T-helper 1 cell treated with Interleukin-12 subunit alpha and Interleukin-12 subunit beta and Interleukin-4 antibody, amounts not matched to agents 30 μg/mL and 1 μg/mL, for 36 hours (primary cell): ENCODE measurements around the gene PRR5.
"Not testable (repeated sequence)": the region's sequence is repeated elsewhere in the genome, so short reads cannot be mapped to it uniquely, and the experiment has no call there.

Source experiments
- H3K27ac Mint-ChIP-seq: one replicate; pipeline ENCODE4 v1.8.0; 2021; ENCODE audit warnings: mild to moderate bottlenecking, mixed read lengths
- H3K27me3 Mint-ChIP-seq: one replicate; pipeline ENCODE4 v1.8.0; 2021; ENCODE audit warnings: low read depth, mixed read lengths
- H3K36me3 Mint-ChIP-seq: one replicate; pipeline ENCODE4 v1.8.0; 2021; ENCODE audit warnings: low read depth, mixed read lengths
- H3K4me1 Mint-ChIP-seq: one replicate; pipeline ENCODE4 v1.8.0; 2021; ENCODE audit warnings: low read depth, mixed read lengths
- H3K4me3 Mint-ChIP-seq: one replicate; pipeline ENCODE4 v1.8.0; 2021; ENCODE audit warnings: mild to moderate bottlenecking, moderate library complexity, mixed read lengths
- H3K9me3 Mint-ChIP-seq: one replicate; pipeline ENCODE4 v1.8.0; 2021; ENCODE audit warnings: mixed read lengths

PRR5 gene

DNA sequence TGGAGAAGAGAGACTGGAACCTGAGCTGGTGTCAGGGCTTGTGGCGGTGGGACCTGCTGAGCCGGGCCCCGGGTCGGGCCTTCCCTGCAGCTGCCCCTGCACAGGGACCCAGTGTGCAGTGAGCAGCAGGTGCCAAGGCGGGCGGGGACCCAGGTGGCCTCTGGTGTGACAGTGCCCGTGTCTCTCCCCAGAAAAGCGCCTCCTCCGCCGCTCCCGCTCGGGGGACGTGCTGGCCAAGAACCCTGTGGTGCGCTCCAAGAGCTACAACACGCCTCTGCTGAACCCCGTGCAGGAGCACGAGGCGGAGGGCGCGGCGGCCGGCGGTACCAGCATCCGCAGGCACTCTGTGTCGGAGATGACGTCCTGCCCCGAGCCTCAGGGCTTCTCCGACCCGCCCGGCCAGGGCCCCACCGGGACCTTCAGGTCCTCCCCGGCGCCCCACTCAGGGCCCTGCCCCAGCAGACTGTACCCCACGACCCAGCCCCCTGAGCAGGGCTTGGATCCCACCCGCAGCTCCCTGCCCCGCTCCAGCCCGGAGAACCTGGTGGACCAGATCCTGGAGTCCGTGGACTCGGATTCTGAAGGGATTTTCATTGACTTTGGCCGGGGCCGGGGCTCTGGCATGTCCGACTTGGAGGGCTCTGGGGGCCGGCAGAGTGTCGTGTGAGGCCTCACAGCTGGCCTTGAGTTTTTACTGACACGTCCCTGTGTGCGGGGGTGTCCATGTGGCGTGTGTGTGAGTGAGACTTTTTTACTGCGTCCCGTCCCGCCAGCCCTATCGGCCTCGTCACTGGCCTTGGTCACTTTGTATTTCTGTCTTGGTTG is 34.8 kb downstream of the PRR5 start:
- no peaks in the 10 kb centered on the region for H3K36me3 Mint-ChIP-seq
- peaks cover 3% of the 10 kb centered on the region for H3K4me1 Mint-ChIP-seq
- no peak overlapping the region for H3K27ac Mint-ChIP-seq
- H3K4me3 Mint-ChIP-seq: no peak overlapping the region
- H3K27me3 Mint-ChIP-seq: no peaks in the 10 kb centered on the region
- H3K9me3 Mint-ChIP-seq: no peaks in the 10 kb centered on the region

GRCh38 chr22:44737406-44738346 is 35.7 kb downstream of the PRR5 start:
- H3K4me3 Mint-ChIP-seq: no peak overlapping the region
- no peak overlapping the region for H3K27ac Mint-ChIP-seq
- no peaks in the 10 kb centered on the region for H3K9me3 Mint-ChIP-seq
- peaks cover 3% of the 10 kb centered on the region for H3K4me1 Mint-ChIP-seq
- no peaks in the 10 kb centered on the region for H3K27me3 Mint-ChIP-seq
- no peaks in the 10 kb centered on the region for H3K36me3 Mint-ChIP-seq

GRCh38 chr22:44738347-44738715 is 36.3 kb downstream of the PRR5 start:
- Mint-ChIP-seq H3K36me3 (no peaks in the 10 kb centered on the region), H3K27me3 (no peaks in the 10 kb centered on the region), H3K4me3 (no peak overlapping the region), H3K27ac (no peak overlapping the region), H3K9me3 (no peaks in the 10 kb centered on the region), H3K4me1 (peaks cover 3% of the 10 kb centered on the region)

- H3K27me3 Mint-ChIP-seq: no peaks in the 10 kb centered on the region
- no peak overlapping the region for H3K27ac Mint-ChIP-seq
- H3K36me3 Mint-ChIP-seq: no peaks in the 10 kb centered on the region
- peaks cover 3% of the 10 kb centered on the region for H3K4me1 Mint-ChIP-seq
- H3K9me3 Mint-ChIP-seq: no peaks in the 10 kb centered on the region
- no peak overlapping the region for H3K4me3 Mint-ChIP-seq
Observed at GRCh38 chr22:44739024-44739423, 37.0 kb downstream of the PRR5 start.

- H3K27ac Mint-ChIP-seq, H3K27me3 Mint-ChIP-seq, H3K4me3 Mint-ChIP-seq, H3K4me1 Mint-ChIP-seq, H3K36me3 Mint-ChIP-seq, H3K9me3 Mint-ChIP-seq: not testable (repeated sequence)
Observed at GRCh38 chr22:44739666-44740065, 37.7 kb downstream of the PRR5 start.

- H3K9me3 Mint-ChIP-seq: no peaks in the 10 kb centered on the region
- H3K4me1 Mint-ChIP-seq: peaks cover 3% of the 10 kb centered on the region
- H3K36me3 Mint-ChIP-seq: no peaks in the 10 kb centered on the region
- peaks cover 4% of the 10 kb centered on the region for H3K27me3 Mint-ChIP-seq
- no peak overlapping the region for H3K27ac Mint-ChIP-seq
- no peak overlapping the region for H3K4me3 Mint-ChIP-seq
Observed at GRCh38 chr22:44740307-44740706, 38.3 kb downstream of the PRR5 start.

DNA sequence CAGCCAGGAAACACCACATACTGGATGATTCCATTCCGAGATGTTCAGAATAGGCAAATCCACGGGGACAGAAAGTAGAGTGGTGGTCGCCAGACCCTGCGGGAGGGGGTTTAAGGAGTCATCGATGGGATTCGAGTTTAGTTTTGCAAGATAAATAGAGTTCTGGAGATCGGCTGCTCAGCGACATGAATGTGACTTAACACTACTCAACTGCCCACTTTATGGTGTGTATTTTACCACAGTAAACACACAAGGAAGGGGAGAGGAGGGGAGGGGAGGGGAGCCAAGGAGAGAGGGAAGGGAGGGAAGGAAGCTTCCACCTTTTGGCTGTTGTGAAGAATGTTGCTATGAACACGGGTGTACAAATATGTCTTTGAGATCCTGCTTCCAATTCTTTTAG is 39.9 kb downstream of the PRR5 start:
- Mint-ChIP-seq H3K4me1 (no peaks in the 10 kb centered on the region), H3K36me3 (no peaks in the 10 kb centered on the region), H3K27me3 (peaks cover 4% of the 10 kb centered on the region), H3K27ac (no peak overlapping the region), H3K9me3 (no peaks in the 10 kb centered on the region), H3K4me3 (no peak overlapping the region)

- H3K4me3 Mint-ChIP-seq: no peak overlapping the region
- H3K4me1 Mint-ChIP-seq: no peaks in the 10 kb centered on the region
- no peaks in the 10 kb centered on the region for H3K36me3 Mint-ChIP-seq
- H3K9me3 Mint-ChIP-seq: no peaks in the 10 kb centered on the region
- H3K27ac Mint-ChIP-seq: no peak overlapping the region
- peaks cover 4% of the 10 kb centered on the region for H3K27me3 Mint-ChIP-seq
Observed at GRCh38 chr22:44743247-44743646, 41.2 kb downstream of the PRR5 start.

DNA sequence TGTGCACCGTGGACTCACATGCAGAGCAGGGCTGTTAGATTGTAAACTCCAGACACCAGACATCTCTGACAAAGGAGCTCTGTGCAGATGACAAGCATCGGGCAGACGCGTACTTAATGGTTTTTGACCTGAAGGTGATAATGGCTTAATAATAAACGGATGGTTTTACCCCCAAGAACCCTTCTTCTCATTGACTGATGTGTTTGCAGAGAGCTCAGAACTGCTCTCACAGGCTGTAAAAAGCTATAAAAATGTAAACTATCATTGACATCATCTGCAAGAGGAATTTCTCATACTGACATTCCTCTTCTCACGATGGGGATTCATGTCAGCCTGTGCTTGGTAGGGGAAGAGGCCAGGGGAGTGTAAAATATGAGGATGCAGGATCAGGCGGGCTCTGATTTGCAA is 41.8 kb downstream of the PRR5 start:
- no peaks in the 10 kb centered on the region for H3K9me3 Mint-ChIP-seq
- H3K27me3 Mint-ChIP-seq: peaks cover 4% of the 10 kb centered on the region
- no peak overlapping the region for H3K27ac Mint-ChIP-seq
- H3K4me1 Mint-ChIP-seq: no peaks in the 10 kb centered on the region
- no peak overlapping the region for H3K4me3 Mint-ChIP-seq
- H3K36me3 Mint-ChIP-seq: no peaks in the 10 kb centered on the region

- H3K27me3 Mint-ChIP-seq: peaks cover 14% of the 10 kb centered on the region
- no peak overlapping the region for H3K27ac Mint-ChIP-seq
- no peaks in the 10 kb centered on the region for H3K9me3 Mint-ChIP-seq
- H3K36me3 Mint-ChIP-seq: no peaks in the 10 kb centered on the region
- H3K4me1 Mint-ChIP-seq: no peaks in the 10 kb centered on the region
- no peak overlapping the region for H3K4me3 Mint-ChIP-seq
Observed at GRCh38 chr22:44745853-44746789, 44.1 kb downstream of the PRR5 start.

GRCh38 chr22:44747784-44748127 is 45.8 kb downstream of the PRR5 start:
- peaks cover 23% of the 10 kb centered on the region for H3K27me3 Mint-ChIP-seq
- not testable (repeated sequence) for H3K4me1 Mint-ChIP-seq, H3K4me3 Mint-ChIP-seq, H3K27ac Mint-ChIP-seq, H3K9me3 Mint-ChIP-seq, H3K36me3 Mint-ChIP-seq

DNA sequence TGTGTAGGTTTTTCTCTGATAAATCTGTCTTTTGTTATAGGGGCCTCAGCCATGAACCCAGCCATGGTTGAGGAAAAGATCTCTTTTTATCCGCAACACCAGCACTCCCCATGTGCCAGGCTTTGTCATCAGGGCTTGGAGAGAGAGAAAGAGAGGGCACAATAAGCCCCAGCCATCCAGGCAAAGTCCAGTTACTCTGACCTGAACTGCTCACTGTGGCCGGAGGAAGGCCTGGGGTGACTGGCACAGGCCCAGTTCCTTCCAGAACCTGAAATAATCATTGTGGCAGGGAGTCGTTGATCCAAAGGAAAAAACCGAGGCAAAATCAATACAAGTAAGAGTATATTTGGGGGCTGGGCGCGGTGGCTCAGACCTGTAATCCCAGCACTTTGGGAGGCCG is 46.5 kb downstream of the PRR5 start:
- Mint-ChIP-seq H3K4me3 (no peak overlapping the region), H3K27ac (no peak overlapping the region), H3K36me3 (no peaks in the 10 kb centered on the region), H3K27me3 (peaks cover 31% of the 10 kb centered on the region), H3K9me3 (no peaks in the 10 kb centered on the region), H3K4me1 (peaks cover 2% of the 10 kb centered on the region)

- Mint-ChIP-seq H3K9me3 (no peaks in the 10 kb centered on the region), H3K27me3 (peaks cover 47% of the 10 kb centered on the region), H3K4me3 (no peak overlapping the region), H3K27ac (no peak overlapping the region), H3K36me3 (no peaks in the 10 kb centered on the region), H3K4me1 (peaks cover 2% of the 10 kb centered on the region)
Observed at GRCh38 chr22:44750481-44750880, 48.5 kb downstream of the PRR5 start.
